SK-N-MC (cell line): Measurements from ENCODE around the gene GAPT.

Experiments used
- EZH2 ChIP-seq: fragments of 200-600 bp; sonication (generic); IDR thresholded peaks from one replicate; pipeline ENCODE4 v1.6.1; 2017; ENCODE audit warnings: antibody characterized with exemption
- POLR2AphosphoS5 ChIP-seq: IDR thresholded peaks from 2 replicates; pipeline ENCODE4 v1.6.1; 2012; ENCODE audit warnings: mild to moderate bottlenecking, low read depth, low read length, borderline replicate concordance

DNA sequence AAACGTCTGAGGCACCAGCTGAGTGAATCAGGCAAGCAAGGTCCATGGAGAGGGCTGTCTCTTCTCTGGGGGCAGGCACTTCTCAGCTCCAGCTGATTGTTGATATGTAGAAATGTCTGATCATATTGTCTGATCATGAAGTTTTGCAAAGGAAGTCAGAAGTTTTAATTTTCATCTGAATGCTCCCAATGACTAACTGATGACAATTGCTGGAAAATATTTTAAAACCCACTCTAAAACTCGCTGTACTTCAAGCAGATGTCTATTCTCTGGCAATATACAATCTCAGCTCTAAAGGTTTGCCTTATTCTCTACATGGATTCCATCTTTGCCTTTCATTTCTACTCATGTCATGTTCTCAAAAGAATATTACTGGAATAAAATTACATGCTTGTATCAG, 44.0 kb upstream of the GAPT start:
- TF ChIP-seq POLR2AphosphoS5 (no peak), EZH2 (no peak)
